ENCODE data around the gene SYNE3.

GRCh38 chr14:95472819-95473251 lies 43.6 kb downstream of the SYNE3 start:
- TF ChIP-seq CTCF (IDR thresholded peaks at IDR 0.05) (no peak), POLR2AphosphoS5 (IDR thresholded peaks at IDR 0.05) (no peak), POLR2A (IDR thresholded peaks at IDR 0.05; ENCODE audit: low read depth) (no peak)
